Liver (tissue), 9 donors: ENCODE measurements around the gene NCKIPSD. TPM values are rescaled to one million over a fixed set of nuclear protein-coding genes. Genes with fewer than 3 reads are reported as not detected.
"Not testable (repeated sequence)": the region's sequence is repeated elsewhere in the genome, so short reads cannot be mapped to it uniquely, and the experiment has no call there.

Experiments used
- DNase-seq: peaks from one replicate; pipeline ENCODE4 v3.0.0-alpha.2; 2017; ENCODE audit warnings: low spot score
- H3K27ac ChIP-seq, 2 donors: one replicate each; pipeline ENCODE4 v1.7.0; 2013; ENCODE audit warnings: inconsistent platforms in 2 of 2, low read length in 2 of 2, control low read depth in 1 of 2, low read depth in 1 of 2, mild to moderate bottlenecking in 1 of 2
- H3K27me3 ChIP-seq, 4 donors: one replicate each; pipeline versions ENCODE4 v1.6.1 to v1.7.0; 2013; ENCODE audit warnings: low read length in 3 of 4, inconsistent platforms in 1 of 4, mild to moderate bottlenecking in 1 of 4, moderate library complexity in 1 of 4; ENCODE audit not compliant: control insufficient read depth in 4 of 4, insufficient read depth in 4 of 4
- H3K36me3 ChIP-seq, 4 donors: one replicate each; pipeline versions ENCODE4 v1.6.1 to v1.7.0; 2013; ENCODE audit warnings: low read length in 3 of 4, mild to moderate bottlenecking in 3 of 4, low read depth in 1 of 4, moderate library complexity in 1 of 4; ENCODE audit not compliant: control insufficient read depth in 4 of 4, insufficient read depth in 3 of 4
- H3K4me1 ChIP-seq, 4 donors: one replicate each; pipeline versions ENCODE4 v1.6.1 to v1.7.0; 2013; ENCODE audit warnings: low read length in 3 of 4, mild to moderate bottlenecking in 3 of 4, moderate library complexity in 1 of 4; ENCODE audit not compliant: control insufficient read depth in 4 of 4, insufficient read depth in 4 of 4
- H3K4me3 ChIP-seq, 3 donors: one replicate each; pipeline versions ENCODE4 v1.6.1 to v1.7.0; 2013; ENCODE audit warnings: low read length in 3 of 3, control low read depth in 1 of 3, low read depth in 1 of 3, mild to moderate bottlenecking in 1 of 3
- H3K9ac ChIP-seq, 2 donors: one replicate each; pipeline ENCODE4 v1.7.0; 2013; ENCODE audit warnings: low read length in 2 of 2, mild to moderate bottlenecking in 2 of 2, moderate library complexity in 2 of 2, control low read depth in 1 of 2, low read depth in 1 of 2
- H3K9me3 ChIP-seq, 4 donors: one replicate each; pipeline versions ENCODE4 v1.6.1 to v1.7.0; 2013; ENCODE audit warnings: low read length in 3 of 4; ENCODE audit not compliant: control insufficient read depth in 4 of 4
- ATF3 ChIP-seq: IDR thresholded peaks from 2 replicates; pipeline ENCODE4 v1.6.1; 2016; ENCODE audit warnings: antibody characterized with exemption
- CTCF ChIP-seq: fragments of 150-350 bp; IDR thresholded peaks from 2 replicates; pipeline ENCODE4 v1.5.1; 2017; ENCODE audit warnings: improper control_type of control experiment, low read depth, low read length; ENCODE audit not compliant: missing input control
- EGR1 ChIP-seq, 2 donors: IDR thresholded peaks; 2 replicates each; pipeline ENCODE4 v1.6.1; 2016 to 2018; ENCODE audit warnings: antibody characterized with exemption in 2 of 2, low read depth in 2 of 2
- FOXA2 ChIP-seq: IDR thresholded peaks from 2 replicates; pipeline ENCODE4 v1.6.1; 2016; ENCODE audit warnings: antibody characterized with exemption
- GABPA ChIP-seq, 2 donors: IDR thresholded peaks in 1 of 2; conservative IDR thresholded peaks in 1 of 2; 2 replicates each; pipeline ENCODE4 v1.6.1; 2016; ENCODE audit warnings: antibody characterized with exemption in 2 of 2, mild to moderate bottlenecking in 1 of 2, moderate library complexity in 1 of 2
- HNF4A ChIP-seq, 2 donors: conservative IDR thresholded peaks; 2 replicates each; pipeline ENCODE4 v1.6.1; 2016; ENCODE audit warnings: antibody characterized with exemption in 2 of 2, mild to moderate bottlenecking in 2 of 2
- HNF4G ChIP-seq: IDR thresholded peaks from 2 replicates; pipeline ENCODE4 v1.6.1; 2016; ENCODE audit warnings: antibody characterized with exemption
- JUND ChIP-seq, 2 donors: IDR thresholded peaks; 2 replicates each; pipeline ENCODE4 v1.6.1; 2016; ENCODE audit warnings: antibody characterized with exemption in 2 of 2
- NR2F2 ChIP-seq: IDR thresholded peaks from 2 replicates; pipeline ENCODE4 v1.6.1; 2016; ENCODE audit warnings: antibody characterized with exemption
- RAD21 ChIP-seq, 2 donors: IDR thresholded peaks; 2 replicates each; pipeline ENCODE4 v1.6.1; 2016; ENCODE audit warnings: antibody characterized with exemption in 2 of 2, mild to moderate bottlenecking in 2 of 2
- REST ChIP-seq: IDR thresholded peaks from 2 replicates; pipeline ENCODE4 v1.6.1; 2016; ENCODE audit warnings: antibody characterized with exemption, mild to moderate bottlenecking
- RXRA ChIP-seq, 2 donors: IDR thresholded peaks; 2 replicates each; pipeline ENCODE4 v1.6.1; 2017 to 2018; ENCODE audit warnings: antibody characterized with exemption in 2 of 2, mild to moderate bottlenecking in 1 of 2
- SP1 ChIP-seq: IDR thresholded peaks from 2 replicates; pipeline ENCODE4 v1.6.1; 2018; ENCODE audit warnings: antibody characterized with exemption, mild to moderate bottlenecking
- TAF1 ChIP-seq: conservative IDR thresholded peaks from 2 replicates; pipeline ENCODE4 v1.6.1; 2016; ENCODE audit warnings: antibody characterized with exemption, mild to moderate bottlenecking
- YY1 ChIP-seq: IDR thresholded peaks from 2 replicates; pipeline ENCODE4 v1.6.1; 2016; ENCODE audit warnings: antibody characterized with exemption, mild to moderate bottlenecking
- ZBTB33 ChIP-seq: IDR thresholded peaks from 2 replicates; pipeline ENCODE4 v1.6.1; 2016; ENCODE audit warnings: antibody characterized with exemption
- WGBS: extraction: QIAGEN DNeasy Blood & Tissue Kit; methylation state at CpG from one replicate; pipeline ENCODE4 v1.1.7; 2013; 5-methylcytosine and 5-hydroxymethylcytosine counted together
- polyA plus RNA-seq, 2 donors: library from polyadenylated mRNA; stranded (reverse) in 1 of 2; unstranded in 1 of 2; fragments of 200-250 nt in 1 of 2; fragments of >200 nt in 1 of 2; fragmentation: Nextera tagmentation in 1 of 2; extraction: Ambion mirVana in 1 of 2; gene quantifications; one replicate each; pipeline versions ENCODE4 v1.2.1 to v1.2.3, GENCODE V29; 2013 to 2015
- total RNA-seq, 2 donors: library from RNA; depleted of rRNA; stranded (reverse); fragments of >200 nt; gene quantifications; one replicate each; pipeline ENCODE4 v1.2.3, GENCODE V29; 2014
- donor health status: healthy.
- donor health status: healthy.
- donor health status: healthy.
- donor health status: healthy.
- donor health status: healthy.

NCKIPSD gene
- total and polyA plus RNA-seq, 4 donors: 5.9 to 12.9 (median 8.7) TPM

- Histone ChIP-seq H3K27me3 (no peaks in the 10 kb centered on the region), H3K4me1 (no peaks in the 10 kb centered on the region), H3K9me3 (no peaks in the 10 kb centered on the region), H3K27ac (no peak overlapping the region), H3K9ac (no peak overlapping the region), H3K4me3 (no peak overlapping the region), H3K36me3 (no peaks in the 10 kb centered on the region)
- no peak for DNase-seq
- TF ChIP-seq REST (no peak), HNF4A (conservative IDR thresholded peaks at IDR 0.05) (no peak), FOXA2 (no peak), RAD21 (IDR thresholded peaks at IDR 0.05) (no peak), YY1 (no peak), ZBTB33 (no peak), JUND (IDR thresholded peaks at IDR 0.05) (no peak), HNF4G (no peak), RXRA (IDR thresholded peaks at IDR 0.05) (no peak), TAF1 (no peak), EGR1 (IDR thresholded peaks at IDR 0.05; ENCODE audit: low read depth in 2 of 2) (no peak), NR2F2 (no peak), ATF3 (no peak), CTCF (no peak), GABPA (IDR thresholded peaks at IDR 0.05 in 1 of 2, conservative IDR thresholded peaks at IDR 0.05 in 1 of 2) (no peak), SP1 (no peak)
- 94% methylated on average over 8 of the region's 8 CpGs for WGBS
Measured at GRCh38 chr3:48727511-48727910, 41.8 kb upstream of the NCKIPSD start.

GRCh38 chr3:48725185-48725855 lies 39.6 kb upstream of the NCKIPSD start:
- not testable (repeated sequence) for H3K4me1 ChIP-seq, H3K9me3 ChIP-seq, DNase-seq, H3K9ac ChIP-seq, H3K27me3 ChIP-seq, H3K36me3 ChIP-seq, H3K27ac ChIP-seq, H3K4me3 ChIP-seq
- 93% methylated on average over 8 of the region's 8 CpGs for WGBS
